HG03442 (cell line): Measurements from ENCODE around the gene CALD1.

Experiments
- ATAC-seq: cut with Tn5 transposase; IDR thresholded peaks from one replicate; pipeline ENCODE4 v1.9.1; 2021; ENCODE audit warnings: mild to moderate bottlenecking, moderate library complexity; ENCODE audit not compliant: unreplicated experiment

CALD1 gene

DNA sequence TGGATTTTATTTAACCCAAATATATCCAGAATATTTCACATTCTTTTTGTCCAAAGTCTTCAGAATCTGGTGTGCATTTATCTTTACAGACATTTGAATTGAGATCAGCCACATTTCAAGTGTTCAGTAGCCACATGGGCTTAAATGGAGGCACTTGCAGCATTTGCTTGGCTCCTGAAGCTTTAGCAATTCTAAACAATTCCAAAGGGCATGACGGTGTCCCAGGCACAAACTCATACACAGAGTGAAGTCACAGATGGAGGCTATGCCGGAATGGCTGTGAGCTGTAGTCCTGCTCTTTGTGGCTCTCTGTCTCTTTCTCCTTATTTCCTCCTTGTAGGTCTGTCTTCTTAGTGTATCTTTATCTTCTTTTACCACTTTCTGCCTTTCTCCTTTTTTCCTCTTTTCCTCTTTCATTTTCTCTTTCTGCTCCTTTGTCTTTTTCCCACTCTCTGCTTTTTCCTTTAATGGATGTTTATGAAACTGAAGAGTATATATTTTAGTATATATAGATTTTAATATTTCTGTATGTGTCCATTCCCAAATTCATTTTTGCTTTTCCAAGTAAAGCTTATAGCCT, 214.5 kb downstream of the CALD1 start:
- ATAC-seq, result no peak

GRCh38 chr7:134995239-134996096, 216.0 kb downstream of the CALD1 start:
- peak; percentile 41 for ATAC-seq

DNA sequence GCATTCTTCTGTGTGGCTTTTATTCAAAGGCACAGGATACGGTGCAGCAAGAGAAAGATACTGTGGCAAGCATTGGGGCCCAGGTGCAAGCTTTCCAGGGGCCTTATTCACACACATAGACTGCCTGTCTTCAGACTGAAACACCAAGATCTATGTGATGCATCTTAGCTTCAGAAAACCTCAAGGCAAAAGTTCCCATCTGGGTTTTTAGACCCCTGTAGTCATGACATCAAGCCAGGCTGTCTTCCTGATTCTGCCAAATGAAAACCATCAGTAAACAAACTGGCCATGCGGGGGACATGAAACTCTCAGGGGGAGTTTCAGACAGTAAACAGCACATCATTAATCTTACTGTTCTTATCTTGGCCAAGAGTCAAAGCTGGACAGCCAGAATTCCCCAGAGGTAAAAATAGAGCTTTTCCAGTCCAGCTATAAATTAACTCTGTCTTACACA, 216.7 kb downstream of the CALD1 start:
- peak; percentile 47 for ATAC-seq

DNA sequence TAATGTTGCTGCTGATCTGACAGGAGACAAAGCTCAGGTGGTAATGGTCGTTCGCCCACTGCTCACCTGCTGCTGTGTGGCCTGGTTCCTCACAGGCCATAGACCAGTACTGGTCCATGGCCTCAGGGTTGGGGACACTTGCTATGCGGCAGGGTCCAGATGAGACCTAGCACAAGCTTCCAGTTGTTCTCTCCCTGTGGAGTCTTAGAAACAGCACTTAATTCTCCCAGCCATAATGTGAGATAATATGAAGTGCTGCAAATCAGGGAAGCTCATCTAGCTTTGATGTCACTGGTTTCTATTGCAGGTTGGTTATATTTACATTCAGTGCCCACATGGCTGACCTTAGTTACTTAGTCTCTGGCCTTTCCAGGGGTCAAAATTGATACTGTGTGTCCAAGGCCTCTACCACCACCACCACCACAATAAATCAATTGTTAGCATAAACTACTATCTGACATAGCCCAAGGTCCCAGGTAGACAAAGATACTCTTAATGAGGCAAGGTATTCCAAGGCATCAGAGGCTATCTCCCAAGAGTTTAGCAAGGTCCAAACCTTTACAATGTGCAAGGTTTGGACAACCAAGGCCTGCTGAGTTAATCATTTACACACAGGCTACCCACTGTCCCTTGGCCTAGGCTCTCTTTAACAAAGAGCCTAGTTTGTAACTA, 217.9 kb downstream of the CALD1 start:
- ATAC-seq, result no peak

DNA sequence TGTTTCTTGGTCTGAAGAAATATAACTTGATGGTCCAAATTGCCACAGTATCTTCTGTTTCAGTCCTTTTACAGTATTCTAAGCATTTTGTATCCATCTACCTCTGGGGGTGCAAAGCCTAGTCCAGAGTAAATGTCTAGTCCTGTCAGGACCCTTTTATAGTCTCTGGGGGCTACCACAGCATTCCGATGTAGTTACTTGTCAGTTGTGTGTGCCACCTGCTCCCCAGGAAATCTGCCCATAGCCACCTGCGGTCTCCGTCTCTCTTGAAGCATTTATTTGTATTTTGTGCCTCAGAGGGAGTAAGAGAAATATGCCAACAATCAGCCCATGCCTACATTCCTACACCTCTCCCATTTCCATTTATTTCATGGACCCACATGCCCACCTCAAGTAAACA, 219.7 kb downstream of the CALD1 start:
- no peak for ATAC-seq

DNA sequence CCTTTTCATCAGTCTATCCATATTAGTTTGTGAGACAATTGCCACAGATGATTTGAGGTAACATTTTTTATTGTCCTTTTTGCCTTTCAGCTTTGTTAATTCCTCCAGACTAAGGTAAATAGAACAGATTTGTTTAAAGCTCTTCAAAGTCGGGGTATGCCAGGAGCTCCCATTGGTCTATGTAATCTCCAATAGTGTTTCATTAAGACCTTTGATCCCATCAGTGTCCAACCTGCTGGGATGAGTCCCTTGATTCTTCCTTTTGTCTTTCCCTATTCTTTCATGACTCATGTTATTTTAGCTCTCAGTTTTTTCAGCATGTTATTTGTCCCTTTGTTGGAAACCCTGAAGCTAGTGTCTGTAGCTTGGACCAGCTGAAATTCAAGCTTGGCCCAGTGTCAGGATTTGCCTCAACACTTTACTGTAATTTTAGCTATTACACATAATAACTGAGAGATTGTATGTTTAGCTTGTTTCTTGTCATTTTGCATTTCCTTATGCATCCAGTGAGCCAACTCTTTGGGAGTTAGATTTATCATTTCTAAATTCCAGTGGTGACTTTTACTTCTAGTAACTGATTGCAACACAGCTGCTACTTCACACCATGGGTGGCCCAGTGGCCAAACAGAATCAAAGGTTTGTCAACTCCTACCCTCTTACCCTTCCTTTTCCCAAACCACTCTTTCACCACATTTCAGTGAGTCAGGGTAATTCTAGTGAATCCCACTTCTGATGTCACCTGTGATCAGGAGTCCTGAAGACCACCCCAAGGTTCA, 222.1 kb downstream of the CALD1 start:
- ATAC-seq, result no peak

- no peak for ATAC-seq
These were observed 232.8 kb downstream of the CALD1 start for GRCh38 chr7:135012229-135012628.
